T-helper 2 cell treated with Interferon-gamma antibody and Interleukin-4, amounts not matched to agents 100 ng/mL and 5 ng/mL, for 36 hours (primary cell): Measurements from ENCODE around the gene NBPF9. TPM values are rescaled to one million over a fixed set of nuclear protein-coding genes. Genes with fewer than 3 reads are reported as not detected.
"Not testable (repeated sequence)": the region's sequence is repeated elsewhere in the genome, so short reads cannot be mapped to it uniquely, and the experiment has no call there.

Source experiments
- intact Hi-C: fragments of 100-400 bp; cut with micrococcal nuclease; formaldehyde crosslinking; loops from one replicate; pipeline ENCODE4 v1.15.1; 2023
- total RNA-seq: library from RNA; stranded (reverse); gene quantifications from 2 replicates; pipeline ENCODE4 v1.2.3, GENCODE V29; 2022

NBPF9 gene
- total RNA-seq: 21.3 and 22.1 TPM in 2 replicates

DNA sequence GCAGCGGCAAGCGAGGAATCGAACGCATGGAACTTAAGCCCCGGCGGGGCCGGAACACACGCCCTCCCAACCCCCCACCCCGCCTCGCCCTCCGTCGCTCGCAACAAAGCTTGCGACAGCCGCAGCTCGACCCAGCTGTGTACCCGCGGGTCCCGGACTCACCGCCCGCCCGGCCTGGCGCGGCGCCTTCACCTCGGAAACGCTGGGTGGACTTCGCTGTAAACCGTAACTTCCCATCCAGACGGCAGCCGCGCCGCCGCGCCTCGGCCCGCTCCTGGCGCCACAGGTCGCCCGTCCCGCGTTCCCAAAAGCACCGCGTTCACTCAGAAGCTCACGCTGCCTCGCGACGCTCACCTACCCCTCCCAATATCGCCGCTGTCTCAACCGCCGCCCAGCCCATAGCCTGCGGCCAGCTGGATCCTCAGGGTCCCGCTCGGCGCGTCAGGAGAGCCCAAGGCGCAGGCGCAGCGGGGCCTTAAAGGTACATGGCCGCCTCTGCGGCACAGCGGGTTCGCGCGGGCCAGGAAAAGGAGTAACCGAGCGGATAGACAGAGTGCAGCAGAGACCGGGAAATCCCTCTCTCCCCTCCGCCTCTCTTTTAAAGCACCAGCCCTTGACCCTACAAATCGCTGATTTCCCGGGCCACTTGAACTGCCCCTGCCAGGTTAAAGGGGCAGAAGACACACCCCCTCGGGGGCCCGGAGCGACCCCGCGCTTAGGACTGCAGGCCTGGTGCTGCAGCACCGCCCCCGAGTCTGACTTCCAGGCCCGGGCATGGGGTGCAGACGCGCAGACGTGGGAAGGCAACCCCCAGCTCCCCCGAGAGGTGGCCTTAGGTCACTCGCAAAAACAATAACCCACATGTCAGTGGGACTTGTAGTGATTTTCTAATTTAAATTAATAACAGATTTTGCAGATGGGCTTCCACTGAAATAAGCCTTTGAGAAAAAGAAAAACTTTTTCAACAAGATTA, at the start of gene NBPF9:
NBPF9 (minus strand) TSS at position 443 of the 973 bp plus-strand sequence. CDS start 21,412 bp downstream, outside the sequence.
- intact Hi-C loops: not testable (repeated sequence)

GRCh38 chr1:149149909-149150308, 46.6 kb upstream of the NBPF9 start:
- intact Hi-C loops: not testable (repeated sequence)

- intact Hi-C loops: not testable (repeated sequence)
Measured at GRCh38 chr1:149137585-149137984, 34.2 kb upstream of the NBPF9 start.

DNA sequence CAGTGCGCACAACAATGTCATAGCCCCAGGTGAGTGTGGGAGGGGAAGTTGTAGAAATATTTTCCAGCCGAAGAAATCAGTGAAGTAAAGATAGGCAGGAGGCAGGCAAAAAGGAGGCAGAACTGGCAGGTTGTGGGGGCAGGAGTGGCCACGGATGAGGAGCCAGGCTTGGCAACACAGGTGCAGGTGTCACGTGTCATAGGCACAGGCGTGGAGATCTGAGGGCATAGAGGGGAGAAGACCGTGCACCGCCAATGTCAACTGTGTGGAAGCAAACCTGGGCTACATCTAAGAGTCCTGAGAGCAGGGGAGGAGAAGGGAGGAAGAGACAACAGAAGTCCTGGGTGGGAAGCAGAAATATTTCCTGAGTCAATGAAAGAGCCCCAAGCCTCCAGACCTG, 27.6 kb upstream of the NBPF9 start:
- intact Hi-C loops: not testable (repeated sequence)

GRCh38 chr1:149129245-149129644, 25.9 kb upstream of the NBPF9 start:
- intact Hi-C loops: not testable (repeated sequence)

DNA sequence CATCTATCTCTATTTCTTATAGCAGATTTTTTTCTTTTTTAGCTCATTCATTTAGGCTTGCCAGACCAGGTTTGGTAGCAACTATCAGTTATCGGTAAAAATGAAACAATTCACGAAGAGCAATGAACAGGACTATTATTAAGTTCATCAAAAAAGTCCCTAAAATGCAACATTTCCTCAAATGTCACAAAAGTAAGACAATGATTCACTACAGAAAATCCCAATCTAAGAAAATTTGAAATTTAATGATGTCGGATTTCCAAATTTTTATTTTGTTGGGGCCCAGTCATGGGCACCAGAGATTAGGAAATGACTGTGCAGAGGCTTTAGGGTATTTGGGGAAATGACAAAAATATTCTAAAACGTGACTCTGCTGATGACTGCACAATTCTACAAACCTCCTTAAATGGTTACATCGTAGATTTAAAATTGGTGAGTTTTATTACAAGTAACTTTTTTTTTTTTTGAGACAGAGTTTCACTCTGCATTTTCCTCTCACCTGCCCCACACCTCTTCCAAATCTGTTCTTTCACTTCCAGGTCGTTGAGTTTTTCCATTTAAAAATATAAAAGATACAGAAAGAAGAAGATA, 23.3 kb upstream of the NBPF9 start:
- intact Hi-C loops: not testable (repeated sequence)

DNA sequence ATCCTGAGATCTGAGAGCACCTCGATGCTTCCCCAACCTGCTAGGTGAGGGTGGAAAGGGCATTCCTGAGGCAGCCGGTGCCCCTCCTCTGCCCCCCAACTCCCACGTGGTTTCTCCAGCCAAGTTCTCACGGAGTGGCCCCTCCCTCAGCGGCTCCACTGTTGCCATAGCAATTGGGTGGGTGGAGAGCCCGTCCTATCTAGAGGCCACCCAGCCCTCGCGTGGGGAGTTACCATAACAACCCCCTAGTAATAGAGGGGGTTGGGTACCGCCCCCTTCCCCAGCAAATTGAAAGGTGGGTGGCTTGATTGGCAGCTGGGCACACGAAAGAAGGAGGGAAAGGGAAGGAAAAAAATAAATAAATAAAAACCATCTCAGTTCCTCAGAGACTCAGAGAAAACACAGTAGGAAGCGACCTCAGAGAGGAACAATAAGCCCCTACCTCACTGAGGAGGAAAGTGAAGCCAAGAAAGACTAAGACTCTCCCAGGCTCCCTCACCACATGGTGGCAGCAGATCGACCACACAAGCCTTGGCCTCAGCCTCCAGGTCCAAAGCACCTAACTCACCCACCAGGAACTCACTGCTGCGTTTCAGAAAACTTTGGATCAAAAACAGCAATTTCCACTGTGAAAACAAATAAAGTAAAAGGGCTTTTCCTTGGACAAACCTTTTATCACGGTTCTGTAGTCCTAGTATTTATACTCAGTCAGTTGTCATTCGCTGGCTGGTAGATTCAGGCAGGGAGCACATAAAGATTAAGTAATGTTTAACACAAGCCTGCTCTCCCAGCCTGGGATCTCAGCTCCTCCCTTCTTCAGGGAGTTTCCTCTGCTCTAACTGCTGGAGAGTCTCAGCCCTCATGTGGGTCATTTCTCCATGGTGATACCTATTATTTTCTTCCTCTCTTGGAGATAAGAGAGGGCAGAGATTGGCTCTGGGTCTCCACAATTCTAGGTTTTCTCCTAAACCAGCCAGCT, 20.9 kb upstream of the NBPF9 start:
- intact Hi-C loops: not testable (repeated sequence)

- intact Hi-C loops: not testable (repeated sequence)
Measured at GRCh38 chr1:149112828-149113227, 9.5 kb upstream of the NBPF9 start.

- intact Hi-C loops: not testable (repeated sequence)
Measured at GRCh38 chr1:149110343-149110742, 7.0 kb upstream of the NBPF9 start.

DNA sequence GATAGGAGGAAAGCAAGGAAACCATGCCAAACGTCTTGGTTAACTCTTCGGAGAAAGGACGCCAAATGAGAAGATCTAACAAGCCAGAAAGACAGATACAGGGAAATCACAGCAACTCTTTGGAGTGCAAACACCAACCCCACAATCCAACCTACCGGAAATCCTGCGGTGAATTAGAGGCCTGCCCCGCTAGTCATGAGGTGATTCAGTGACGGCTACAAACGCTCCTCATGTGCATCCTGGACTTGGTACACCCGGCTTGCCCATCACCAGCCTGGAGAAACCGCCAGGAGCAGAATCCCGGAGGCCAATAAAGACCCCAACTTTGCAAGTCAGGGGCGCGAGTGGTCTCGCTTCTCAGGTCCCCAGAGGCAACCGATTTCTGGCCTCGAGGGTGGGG, 777 bp downstream of the NBPF9 start:
- intact Hi-C loops: not testable (repeated sequence)

DNA sequence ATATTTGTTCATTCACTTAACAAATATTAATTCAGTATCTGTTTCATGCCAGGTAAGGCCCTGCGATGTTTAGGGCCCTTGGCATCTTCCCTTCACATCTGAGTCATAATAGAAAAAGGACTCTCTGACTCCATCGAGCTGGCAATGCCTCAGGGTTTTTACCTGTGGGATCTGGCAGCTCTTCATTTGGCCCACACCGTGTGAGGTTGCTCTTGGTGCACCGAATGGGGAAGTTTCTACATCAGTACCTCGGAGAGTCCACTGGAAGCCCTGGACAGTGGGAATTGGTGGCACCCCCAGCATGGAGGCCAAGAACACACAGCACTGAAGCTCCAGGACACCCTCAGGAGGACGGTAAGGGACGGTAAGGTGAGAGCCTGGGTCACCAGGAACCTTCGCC, 5.1 kb downstream of the NBPF9 start:
- intact Hi-C loops: not testable (repeated sequence)

DNA sequence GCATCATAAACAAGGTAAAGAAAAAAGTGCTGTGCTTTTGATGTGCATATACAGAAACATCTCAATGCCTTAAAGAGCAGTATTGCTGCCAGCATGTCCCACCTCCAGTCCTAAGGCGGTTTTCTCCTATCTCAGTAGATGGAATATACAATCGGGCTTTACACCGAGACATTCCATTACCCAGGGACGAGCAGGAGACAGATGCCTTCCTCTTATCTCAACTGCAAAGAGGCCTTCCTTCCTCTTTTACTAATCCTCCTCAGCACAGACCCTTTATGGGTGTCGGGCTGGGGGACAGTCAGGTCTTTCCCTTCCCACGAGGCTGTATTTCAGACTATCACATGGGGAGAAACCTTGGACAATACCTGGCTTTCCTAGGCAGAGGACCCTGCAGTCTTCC, 10.2 kb downstream of the NBPF9 start:
- intact Hi-C loops: not testable (repeated sequence)

DNA sequence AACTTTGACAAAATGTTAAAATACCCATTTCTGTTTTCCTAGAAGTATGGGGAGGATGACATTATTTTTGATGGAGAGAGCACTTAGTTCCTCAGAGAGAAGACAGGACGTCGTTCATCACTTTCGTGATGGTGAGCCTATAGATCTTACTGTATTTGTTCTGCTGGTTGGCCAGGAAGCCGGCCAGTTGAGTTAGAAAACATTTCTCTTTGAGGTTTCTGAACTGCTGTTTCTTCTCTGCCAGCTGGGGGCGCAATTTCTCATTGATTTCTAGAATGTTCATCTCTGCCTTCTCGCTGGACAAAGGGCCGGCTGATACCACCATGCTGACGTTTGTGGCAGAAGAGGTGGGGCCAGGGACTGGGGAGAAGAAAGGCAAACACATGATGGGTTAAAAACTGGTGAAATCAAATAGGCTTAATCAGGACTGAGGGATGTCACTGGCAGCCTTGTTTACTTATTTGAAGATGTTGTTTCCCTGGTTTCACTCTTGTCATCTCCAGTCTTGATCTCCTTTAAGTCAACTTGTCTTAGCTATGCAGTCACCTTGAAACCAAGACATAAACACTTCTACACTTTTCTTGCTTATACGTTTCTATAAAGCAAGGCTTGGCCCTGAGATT, 27.7 kb downstream of the NBPF9 start:
- intact Hi-C loops: not testable (repeated sequence)

DNA sequence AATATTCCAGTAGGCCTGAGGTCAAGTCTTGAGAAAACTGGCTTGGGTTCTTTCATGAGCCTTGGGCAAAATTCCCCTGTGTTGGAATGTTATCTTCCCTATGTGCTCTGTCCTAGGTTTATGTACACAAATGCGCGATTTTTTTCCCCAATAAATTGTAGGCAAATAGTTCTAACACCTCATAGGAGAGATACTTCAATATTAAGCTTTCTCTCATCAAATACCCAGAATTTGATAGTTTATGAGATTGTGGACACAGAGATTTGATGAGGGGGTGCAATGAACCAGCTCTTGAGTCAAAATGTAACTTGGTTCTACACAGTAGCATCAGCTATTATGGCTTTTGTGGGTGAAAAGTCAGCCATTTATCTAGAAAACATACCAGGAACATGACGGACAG, 38.7 kb downstream of the NBPF9 start:
- intact Hi-C loops: not testable (repeated sequence)

DNA sequence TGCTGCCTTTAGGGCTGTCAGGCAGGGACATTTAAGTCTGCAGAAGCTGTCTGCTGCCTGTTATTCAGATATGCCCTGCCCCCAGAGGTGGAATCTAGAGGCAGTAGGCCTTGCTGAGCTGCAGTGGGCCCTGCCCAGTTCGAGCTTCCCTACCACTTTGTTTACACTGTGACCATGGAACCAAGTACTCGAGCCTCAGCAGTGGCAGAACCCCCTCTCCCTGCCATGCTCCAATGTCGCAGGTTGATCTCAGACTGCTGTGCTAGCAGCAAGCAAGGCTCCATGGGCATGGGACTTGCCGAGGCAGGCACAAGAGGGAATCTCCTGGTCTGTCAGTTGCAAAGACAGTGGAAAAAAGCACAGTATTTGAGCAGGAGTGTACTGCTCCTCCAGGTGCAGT, 60.3 kb downstream of the NBPF9 start:
- intact Hi-C loops: not testable (repeated sequence)

GRCh38 chr1:149033916-149034315, 69.4 kb downstream of the NBPF9 start:
- intact Hi-C loops: not testable (repeated sequence)

- intact Hi-C loops: not testable (repeated sequence)
Measured at GRCh38 chr1:149024327-149024726, 79.0 kb downstream of the NBPF9 start.

DNA sequence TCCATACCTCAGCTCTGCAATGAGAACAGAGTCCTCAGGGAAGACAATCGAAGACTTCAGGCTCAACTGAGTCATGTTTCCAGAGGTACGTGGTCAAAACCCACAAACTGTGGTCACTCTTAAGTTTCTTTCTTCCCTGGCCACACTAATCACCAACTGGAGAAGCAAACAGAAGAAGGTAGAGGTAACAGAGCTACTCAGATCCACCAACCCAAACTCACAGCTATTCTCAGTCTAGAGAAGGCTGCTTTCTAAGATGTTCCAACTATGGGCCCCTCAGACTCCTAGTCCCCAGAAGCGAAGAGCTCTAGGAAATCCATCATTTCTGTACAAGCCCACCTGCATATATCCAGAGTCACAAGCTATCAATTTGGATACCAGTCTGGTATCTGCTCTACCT, 84.8 kb downstream of the NBPF9 start:
- intact Hi-C loops: not testable (repeated sequence)

DNA sequence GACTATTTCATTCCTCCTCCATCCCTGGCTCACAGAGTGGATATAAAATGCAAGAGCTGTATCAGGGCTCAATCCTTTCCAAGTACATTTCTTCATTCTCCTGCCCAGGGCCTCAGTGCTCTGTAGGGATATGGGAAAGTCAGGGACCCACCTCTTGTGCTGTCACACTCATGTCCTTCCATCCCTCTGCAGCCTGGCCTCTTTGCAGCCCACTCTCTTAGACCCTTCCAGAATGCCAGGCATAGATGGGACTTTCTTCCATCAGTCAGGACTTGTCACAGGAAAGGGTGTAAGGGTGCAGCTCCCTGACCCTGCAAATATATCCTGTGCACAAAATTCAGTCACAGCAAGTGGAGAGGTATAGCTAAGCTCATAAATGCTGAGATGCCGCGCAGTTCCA, 86.7 kb downstream of the NBPF9 start:
- intact Hi-C loops: not testable (repeated sequence)

DNA sequence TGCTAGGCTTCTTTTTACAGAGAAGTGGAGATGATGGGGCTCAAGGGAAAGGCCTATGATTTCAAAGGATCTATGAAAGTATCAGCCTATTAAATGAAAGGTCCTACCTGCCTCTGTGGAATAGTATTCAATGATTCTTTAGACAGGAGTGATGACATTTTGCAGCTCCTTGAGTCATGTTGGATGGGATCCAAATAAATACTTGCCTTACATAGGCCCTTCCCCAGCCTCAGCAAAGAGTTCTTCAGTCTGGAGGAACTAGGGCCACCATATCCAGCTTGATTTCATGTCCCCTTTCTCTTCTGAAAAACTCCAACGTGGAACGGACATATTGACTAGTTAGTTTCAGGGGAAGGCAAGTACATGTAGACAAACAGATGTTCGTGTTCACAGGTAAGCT, 87.8 kb downstream of the NBPF9 start:
- intact Hi-C loops: not testable (repeated sequence)

GRCh38 chr1:149013513-149013912, 89.8 kb downstream of the NBPF9 start:
- intact Hi-C loops: not testable (repeated sequence)
